Measurements from ENCODE around the gene SPRR2D. TPM values are rescaled to one million over a fixed set of nuclear protein-coding genes. Genes with fewer than 3 reads are reported as not detected.
"Not testable (repeated sequence)": the region's sequence is repeated elsewhere in the genome, so short reads cannot be mapped to it uniquely, and the experiment has no call there.

The SPRR2D gene
- total and polyA plus RNA-seq, 9 donors, result 0.27 to 1.1 (median 0.39) TPM; not detected in 5

GRCh38 chr1:153023109-153023508 lies 17.8 kb downstream of the SPRR2D start:
- Histone ChIP-seq H3K9me3 (no peaks in the 10 kb centered on the region), H3K4me3 (no peak overlapping the region), H3K4me1 (ENCODE audit: insufficient read depth) (no peaks in the 10 kb centered on the region), H3K27ac (no peak overlapping the region), H3K27me3 (no peaks in the 10 kb centered on the region), H3K36me3 (no peaks in the 10 kb centered on the region)
- no peak for DNase-seq
- intact Hi-C loops (cut with DNase I), result no loop called here
- 92 to 95% (median 95%) methylated on average over 7 of the region's 7 CpGs for WGBS, 3 donors
- TF ChIP-seq CTCF (IDR thresholded peaks at IDR 0.05), result no peak
- TF ChIP-seq EP300 (IDR thresholded peaks at IDR 0.05), result no peak
- no peak for TF ChIP-seq POLR2A (IDR thresholded peaks at IDR 0.05)

- H3K4me3 ChIP-seq; H3K27ac ChIP-seq; H3K36me3 ChIP-seq; H3K4me1 ChIP-seq (ENCODE audit: insufficient read depth); H3K27me3 ChIP-seq; DNase-seq; H3K9me3 ChIP-seq; intact Hi-C loops (cut with DNase I): not testable (repeated sequence)
- WGBS, 3 donors, result 55 to 70% (median 68%) methylated on average over 9 of the region's 9 CpGs
Observed at GRCh38 chr1:153022340-153022739, 18.6 kb downstream of the SPRR2D start.

- WGBS, 3 donors, result 22 to 37% (median 37%) methylated on average over 2 of the region's 2 CpGs
- H3K36me3 ChIP-seq; H3K27ac ChIP-seq; intact Hi-C loops (cut with DNase I); H3K4me3 ChIP-seq; DNase-seq; H3K9me3 ChIP-seq; H3K27me3 ChIP-seq; H3K4me1 ChIP-seq (ENCODE audit: insufficient read depth): not testable (repeated sequence)
Observed at GRCh38 chr1:153021829-153022228, 19.1 kb downstream of the SPRR2D start.

- DNase-seq; intact Hi-C loops (cut with DNase I); H3K4me3 ChIP-seq; H3K27me3 ChIP-seq; H3K36me3 ChIP-seq; H3K27ac ChIP-seq; H3K4me1 ChIP-seq (ENCODE audit: insufficient read depth); H3K9me3 ChIP-seq: not testable (repeated sequence)
- 89 to 91% (median 90%) methylated on average over 8 of the region's 8 CpGs for WGBS, 3 donors
Observed at GRCh38 chr1:153011235-153011758, 29.6 kb downstream of the SPRR2D start.

- TF ChIP-seq EP300 (IDR thresholded peaks at IDR 0.05) (no peak), CTCF (IDR thresholded peaks at IDR 0.05) (no peak), POLR2A (IDR thresholded peaks at IDR 0.05) (no peak)
- WGBS, 3 donors, result 87 to 89% (median 88%) methylated on average over 2 of the region's 2 CpGs
- no peak for DNase-seq
- no peak within 1 kb of the TSS for H3K27ac ChIP-seq
- no peaks in the 10 kb centered on the region for H3K9me3 ChIP-seq
- H3K4me1 ChIP-seq (ENCODE audit: insufficient read depth), result peaks cover 2% of the 10 kb centered on the region
- intact Hi-C loops (cut with DNase I), result no loop called here
- H3K27me3 ChIP-seq, result no peaks in the 10 kb centered on the region
- H3K4me3 ChIP-seq, result no peak within 1 kb of the TSS
- H3K36me3 ChIP-seq, result no peaks in the 10 kb centered on the region
Observed at GRCh38 chr1:153001382-153001781, 39.5 kb downstream of the SPRR2D start, which contains the start of gene SPRR3. Gene SPRR3, plus strand, starts transcription at chr1:153001749. Its CDS starts 1,272 bp downstream, at chr1:153003021.

- intact Hi-C loops (cut with DNase I), result no loop called here
- no peaks in the 10 kb centered on the region for H3K9me3 ChIP-seq
- no peaks in the 10 kb centered on the region for H3K27me3 ChIP-seq
- TF ChIP-seq CTCF (IDR thresholded peaks at IDR 0.05), result no peak
- TF ChIP-seq EP300 (IDR thresholded peaks at IDR 0.05), result no peak
- no peak for TF ChIP-seq POLR2A (IDR thresholded peaks at IDR 0.05)
- no peaks in the 10 kb centered on the region for H3K36me3 ChIP-seq
- 100% methylated on average over 1 of the region's 1 CpG for WGBS, 3 donors
- H3K4me3 ChIP-seq, result no peak overlapping the region
- H3K4me1 ChIP-seq (ENCODE audit: insufficient read depth), result peaks cover 2% of the 10 kb centered on the region
- no peak overlapping the region for H3K27ac ChIP-seq
- no peak for DNase-seq
Observed at GRCh38 chr1:153000294-153000693, 40.6 kb downstream of the SPRR2D start.

Data from ovary (tissue), 9 donors.